Stomach (tissue), 4 donors: ENCODE results near the gene CUEDC1.

Experiments used
- POLR2A ChIP-seq, 4 donors: fragments of 450-650 bp; IDR thresholded peaks; one replicate each; pipeline ENCODE4 v1.6.1; 2016; ENCODE audit warnings: antibody characterized with exemption in 4 of 4, control low read depth in 2 of 4, mild to moderate bottlenecking in 1 of 4, moderate library complexity in 1 of 4
- TF ChIP-seq, protein P1 (sequence below), 7 experiments: fragments of 450-650 bp in 4 of 7; fragments of 200-600 bp in 3 of 7; sonication (generic) in 3 of 7; IDR thresholded peaks; one replicate each; pipeline ENCODE4 v1.5.1; 2016 to 2019; ENCODE audit warnings: antibody characterized with exemption in 7 of 7, control low read depth in 2 of 7, mild to moderate bottlenecking in 1 of 7

DNA sequence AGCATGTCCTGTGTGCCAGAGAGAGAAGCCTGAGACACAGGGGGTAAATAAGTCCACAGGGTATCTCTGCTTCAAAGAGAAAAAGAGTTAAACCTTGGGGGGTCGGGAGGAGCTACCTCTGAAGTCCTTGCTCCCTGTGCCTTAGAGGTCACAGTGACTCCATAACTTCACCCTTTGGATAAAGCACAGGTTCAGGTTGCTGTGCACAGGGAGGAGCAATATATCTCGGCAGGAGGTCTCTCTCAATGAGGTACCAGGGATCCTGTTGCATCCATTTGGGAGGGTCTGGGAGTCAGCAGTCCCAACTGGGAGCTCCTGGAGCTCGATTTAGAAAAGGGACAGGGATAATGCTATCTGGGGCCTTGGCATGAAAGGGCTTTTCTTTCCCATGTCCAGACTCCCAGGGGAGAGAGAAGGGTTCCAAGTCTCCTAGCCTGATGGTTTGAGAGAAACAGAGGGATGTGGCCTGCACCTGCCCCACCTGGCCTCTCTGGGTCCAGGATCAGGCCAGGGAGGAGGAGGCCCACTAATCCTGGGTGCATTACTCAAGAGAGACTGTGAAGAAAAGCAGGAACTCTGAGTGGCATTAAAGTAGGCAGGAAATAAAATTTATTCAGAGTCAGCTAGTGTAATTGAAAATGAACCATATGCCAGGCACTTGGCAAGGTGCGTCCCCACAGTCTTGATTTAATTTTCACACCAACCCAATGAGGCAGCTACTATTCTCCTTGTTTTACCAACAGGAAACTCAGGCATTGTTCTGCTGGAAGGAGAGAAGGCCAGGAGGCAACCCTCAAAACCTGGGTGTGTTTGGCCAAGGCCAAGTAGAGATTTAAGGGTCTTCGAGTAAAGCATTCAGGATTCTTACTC lies 40.7 kb downstream of the CUEDC1 start:
- TF ChIP-seq, protein P1, sequence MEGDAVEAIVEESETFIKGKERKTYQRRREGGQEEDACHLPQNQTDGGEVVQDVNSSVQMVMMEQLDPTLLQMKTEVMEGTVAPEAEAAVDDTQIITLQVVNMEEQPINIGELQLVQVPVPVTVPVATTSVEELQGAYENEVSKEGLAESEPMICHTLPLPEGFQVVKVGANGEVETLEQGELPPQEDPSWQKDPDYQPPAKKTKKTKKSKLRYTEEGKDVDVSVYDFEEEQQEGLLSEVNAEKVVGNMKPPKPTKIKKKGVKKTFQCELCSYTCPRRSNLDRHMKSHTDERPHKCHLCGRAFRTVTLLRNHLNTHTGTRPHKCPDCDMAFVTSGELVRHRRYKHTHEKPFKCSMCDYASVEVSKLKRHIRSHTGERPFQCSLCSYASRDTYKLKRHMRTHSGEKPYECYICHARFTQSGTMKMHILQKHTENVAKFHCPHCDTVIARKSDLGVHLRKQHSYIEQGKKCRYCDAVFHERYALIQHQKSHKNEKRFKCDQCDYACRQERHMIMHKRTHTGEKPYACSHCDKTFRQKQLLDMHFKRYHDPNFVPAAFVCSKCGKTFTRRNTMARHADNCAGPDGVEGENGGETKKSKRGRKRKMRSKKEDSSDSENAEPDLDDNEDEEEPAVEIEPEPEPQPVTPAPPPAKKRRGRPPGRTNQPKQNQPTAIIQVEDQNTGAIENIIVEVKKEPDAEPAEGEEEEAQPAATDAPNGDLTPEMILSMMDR (IDR thresholded peaks at IDR 0.05): no peak
- TF ChIP-seq POLR2A (IDR thresholded peaks at IDR 0.05): no peak
